NCI-H128 (cell line): ENCODE data around the gene RAD50.
"Not testable (repeated sequence)": the region's sequence is repeated elsewhere in the genome, so short reads cannot be mapped to it uniquely, and the experiment has no call there.

Source experiments
- DNase-seq: peaks from one replicate; lab custom pipeline; 2025; ENCODE audit not compliant: unreplicated experiment; lab: John Stamatoyannopoulos, UW

The RAD50 gene

GRCh38 chr5:132674671-132675506 is 118.1 kb downstream of the RAD50 start:
- no peak for DNase-seq

- no peak for DNase-seq
Observed at GRCh38 chr5:132675936-132676689, 119.3 kb downstream of the RAD50 start.

GRCh38 chr5:132677191-132677590 is 120.4 kb downstream of the RAD50 start:
- DNase-seq, result no peak

- DNase-seq, result no peak
Observed at GRCh38 chr5:132677682-132678400, 121.1 kb downstream of the RAD50 start.

- no peak for DNase-seq
Observed at GRCh38 chr5:132678735-132679134, 122.0 kb downstream of the RAD50 start.

GRCh38 chr5:132679166-132679565 is 122.4 kb downstream of the RAD50 start:
- no peak for DNase-seq

GRCh38 chr5:132679717-132680380 is 123.1 kb downstream of the RAD50 start:
- DNase-seq, result no peak

GRCh38 chr5:132680780-132681475 is 124.2 kb downstream of the RAD50 start:
- DNase-seq, result no peak

- no peak for DNase-seq
Observed at GRCh38 chr5:132681476-132681831, 124.7 kb downstream of the RAD50 start.

GRCh38 chr5:132681983-132682382 is 125.2 kb downstream of the RAD50 start:
- DNase-seq, result no peak

GRCh38 chr5:132684491-132684890 is 127.7 kb downstream of the RAD50 start:
- DNase-seq, result no peak

- no peak for DNase-seq
Observed at GRCh38 chr5:132684922-132685720, 128.3 kb downstream of the RAD50 start.

- no peak for DNase-seq
Observed at GRCh38 chr5:132686193-132686592, 129.4 kb downstream of the RAD50 start.

- no peak for DNase-seq
Observed at GRCh38 chr5:132687995-132688394, 131.2 kb downstream of the RAD50 start.

- DNase-seq, result no peak
Observed at GRCh38 chr5:132688536-132689339, 132.0 kb downstream of the RAD50 start.

- DNase-seq, result no peak
Observed at GRCh38 chr5:132689513-132689912, 132.7 kb downstream of the RAD50 start.

- DNase-seq, result no peak
Observed at GRCh38 chr5:132690156-132690555, 133.4 kb downstream of the RAD50 start.

GRCh38 chr5:132691755-132692631 is 135.2 kb downstream of the RAD50 start:
- DNase-seq, result not testable (repeated sequence)
